Astrocyte of the spinal cord (primary cell): Measurements from ENCODE around the gene TAS2R41.
"Not testable (repeated sequence)": the region's sequence is repeated elsewhere in the genome, so short reads cannot be mapped to it uniquely, and the experiment has no call there.

Experiments used
- DNase-seq: peaks from one replicate; pipeline ENCODE4 v3.0.0; 2011; ENCODE audit warnings: low read depth, low spot score
- H3K4me3 ChIP-seq: 2 replicates; pipeline ENCODE4 v1.5.1; 2011; ENCODE audit warnings: low read depth, mild to moderate bottlenecking, low read length, moderate library complexity
- in situ Hi-C: cut with HindIII; loops from 2 replicates; pipeline ENCODE4 v1.10.0; 2017; ENCODE audit warnings: low sequenced_read_pairs
- TF ChIP-seq, protein P1 (sequence below): IDR thresholded peaks from 2 replicates; pipeline ENCODE4 v1.5.1; 2012; ENCODE audit warnings: low read depth, mild to moderate bottlenecking, low read length, inconsistent platforms

The TAS2R41 gene

DNA sequence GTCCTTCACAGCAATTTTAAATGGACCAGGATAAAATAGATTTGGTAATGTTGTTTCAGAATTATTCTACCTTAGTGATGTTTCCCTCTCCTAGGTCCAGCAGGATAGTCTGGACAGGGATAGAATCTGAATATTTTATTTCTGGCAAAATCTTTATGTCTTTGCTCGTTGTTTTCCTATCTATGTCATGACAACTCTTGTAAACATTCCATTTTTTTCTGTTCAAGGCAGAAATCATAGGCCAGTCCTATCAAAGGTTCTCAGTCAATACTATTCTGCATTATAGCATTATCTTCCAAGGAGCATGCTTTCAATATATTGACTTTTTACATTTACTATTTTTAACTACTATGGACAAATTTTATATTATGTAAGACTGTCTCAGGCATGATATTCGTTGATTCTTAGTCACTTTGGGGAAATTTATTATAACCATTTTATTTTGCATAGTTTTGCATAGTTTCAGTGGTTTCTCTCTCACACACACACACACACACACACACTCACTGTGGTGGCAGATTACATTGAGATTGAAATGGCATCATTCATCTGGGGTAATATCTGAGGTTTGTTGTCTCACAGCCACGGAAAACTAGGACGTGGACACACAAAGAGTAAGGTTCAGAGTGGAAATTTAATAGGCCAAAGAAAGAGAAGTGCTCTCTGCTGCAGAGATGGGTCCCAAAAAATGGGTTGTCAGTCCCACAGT, 17.2 kb upstream of the TAS2R41 start:
- in situ Hi-C loops, result no loop called here

DNA sequence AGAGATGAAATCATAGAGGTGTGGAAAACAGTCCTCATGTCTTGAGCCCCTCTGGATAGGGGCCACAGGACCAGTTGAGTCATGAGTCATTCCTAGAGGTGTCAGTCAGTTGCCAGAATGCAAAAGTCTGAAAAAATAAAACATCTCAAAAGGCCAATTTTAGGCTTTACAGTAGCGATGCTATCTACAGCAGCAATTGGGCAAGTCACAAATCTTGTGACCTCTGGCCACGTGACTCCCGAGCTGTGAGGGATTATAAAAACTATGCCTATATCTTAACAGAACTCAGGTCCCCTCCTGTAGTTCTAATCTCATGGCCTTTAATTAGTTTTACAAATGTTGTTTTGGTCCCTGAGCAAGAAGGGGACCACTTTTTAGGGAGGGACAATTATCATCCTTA, 15.6 kb upstream of the TAS2R41 start:
- in situ Hi-C loops, result no loop called here
- no peak for DNase-seq
- TF ChIP-seq, protein P1, sequence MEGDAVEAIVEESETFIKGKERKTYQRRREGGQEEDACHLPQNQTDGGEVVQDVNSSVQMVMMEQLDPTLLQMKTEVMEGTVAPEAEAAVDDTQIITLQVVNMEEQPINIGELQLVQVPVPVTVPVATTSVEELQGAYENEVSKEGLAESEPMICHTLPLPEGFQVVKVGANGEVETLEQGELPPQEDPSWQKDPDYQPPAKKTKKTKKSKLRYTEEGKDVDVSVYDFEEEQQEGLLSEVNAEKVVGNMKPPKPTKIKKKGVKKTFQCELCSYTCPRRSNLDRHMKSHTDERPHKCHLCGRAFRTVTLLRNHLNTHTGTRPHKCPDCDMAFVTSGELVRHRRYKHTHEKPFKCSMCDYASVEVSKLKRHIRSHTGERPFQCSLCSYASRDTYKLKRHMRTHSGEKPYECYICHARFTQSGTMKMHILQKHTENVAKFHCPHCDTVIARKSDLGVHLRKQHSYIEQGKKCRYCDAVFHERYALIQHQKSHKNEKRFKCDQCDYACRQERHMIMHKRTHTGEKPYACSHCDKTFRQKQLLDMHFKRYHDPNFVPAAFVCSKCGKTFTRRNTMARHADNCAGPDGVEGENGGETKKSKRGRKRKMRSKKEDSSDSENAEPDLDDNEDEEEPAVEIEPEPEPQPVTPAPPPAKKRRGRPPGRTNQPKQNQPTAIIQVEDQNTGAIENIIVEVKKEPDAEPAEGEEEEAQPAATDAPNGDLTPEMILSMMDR, result no peak
- no peak overlapping the region for H3K4me3 ChIP-seq

More for the DNA sequence above, 17.2 kb upstream of the TAS2R41 start:
- TF ChIP-seq, protein P1, result no peak
- DNase-seq, result no peak
- no peak overlapping the region for H3K4me3 ChIP-seq

DNA sequence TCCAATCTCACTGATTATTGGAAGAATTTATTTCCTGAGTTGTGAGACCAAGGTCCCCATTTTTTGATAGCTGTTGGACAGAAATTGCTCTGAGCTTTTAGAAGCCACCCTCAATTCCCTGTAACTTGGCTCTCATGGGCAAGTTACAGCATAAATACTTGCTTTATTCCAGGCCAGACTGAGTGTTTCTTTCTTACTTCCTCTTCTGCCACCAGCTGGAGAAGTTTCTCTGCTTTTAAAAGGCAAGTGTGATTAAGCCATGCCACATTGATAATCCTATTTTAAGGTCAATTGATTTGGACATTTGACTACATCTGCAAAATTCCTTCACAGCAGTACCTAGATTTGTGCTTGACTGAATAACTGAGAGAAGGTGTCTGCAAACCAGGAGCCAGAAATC, 14.1 kb upstream of the TAS2R41 start:
- H3K4me3 ChIP-seq, result no peak overlapping the region
- no peak for DNase-seq
- TF ChIP-seq, protein P1, result no peak
- in situ Hi-C loops, result no loop called here

DNA sequence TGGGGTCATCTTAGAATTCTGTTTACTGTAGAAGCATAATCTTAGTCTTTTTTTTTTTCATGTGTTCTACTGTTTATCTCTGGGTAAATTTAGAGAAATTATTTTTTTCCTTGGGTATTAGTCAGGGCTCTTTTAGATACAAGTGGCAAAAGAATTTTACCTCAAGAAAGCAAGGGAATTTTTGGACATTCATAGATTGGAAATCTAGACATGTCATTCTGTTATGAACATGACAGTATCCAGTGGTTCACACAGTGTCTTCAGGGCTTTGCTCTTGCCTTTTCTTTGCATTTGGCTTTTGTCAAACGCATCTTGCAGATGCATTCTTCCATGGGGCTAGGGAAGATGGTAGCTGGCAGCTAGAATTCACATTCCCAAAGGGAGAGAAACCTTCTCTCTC, 13.7 kb upstream of the TAS2R41 start:
- no peak overlapping the region for H3K4me3 ChIP-seq
- in situ Hi-C loops, result no loop called here
- TF ChIP-seq, protein P1, result no peak
- no peak for DNase-seq

DNA sequence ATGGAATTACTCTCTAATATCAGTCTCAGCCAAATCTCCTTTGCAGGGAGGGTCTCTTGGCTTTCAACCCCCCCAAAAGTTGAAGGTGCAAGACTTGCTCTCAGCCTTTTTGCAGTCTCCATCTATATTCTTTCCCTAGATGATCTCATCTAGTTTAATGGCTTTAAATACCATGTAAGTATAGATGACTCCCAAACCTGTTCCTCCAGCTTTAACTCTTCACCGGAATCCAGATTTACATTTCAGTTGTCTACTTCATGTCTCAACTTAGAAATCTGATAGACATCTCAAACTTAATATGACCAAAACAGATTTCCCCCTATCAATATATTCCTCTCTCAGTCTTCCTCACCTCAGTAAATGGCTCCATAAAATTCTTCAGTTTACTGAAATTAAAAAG, 9.9 kb upstream of the TAS2R41 start:
- no peak for DNase-seq
- TF ChIP-seq, protein P1, result no peak
- in situ Hi-C loops, result no loop called here
- no peak overlapping the region for H3K4me3 ChIP-seq

DNA sequence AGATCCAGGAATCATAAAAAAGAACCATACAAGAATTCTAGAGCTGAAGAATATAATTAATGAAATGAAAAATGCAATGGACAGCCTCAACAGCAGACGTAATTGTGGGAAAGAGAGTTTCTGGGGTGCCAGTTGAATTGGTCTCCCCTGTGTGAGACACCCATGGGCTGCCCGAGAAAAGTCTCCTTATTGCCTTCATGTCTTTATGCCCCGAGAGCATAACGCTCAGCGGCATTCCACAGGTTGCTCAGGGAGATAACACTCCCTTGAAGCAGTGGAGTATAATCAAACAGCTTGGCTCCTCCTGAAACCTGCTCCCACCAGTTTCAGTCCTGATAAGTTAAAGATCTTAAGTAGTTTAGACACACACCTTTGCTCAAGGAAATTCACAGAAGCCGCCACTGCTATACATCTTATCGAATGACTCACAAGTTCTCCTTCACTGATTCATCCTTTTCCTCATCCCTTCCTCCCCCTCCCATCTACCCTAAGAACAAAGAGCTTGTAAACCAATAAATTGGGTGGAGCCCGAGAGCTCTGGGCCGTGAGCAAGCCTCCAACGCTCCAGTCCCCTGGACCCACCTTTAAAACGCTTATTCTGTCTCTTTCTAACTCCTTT, 5.5 kb upstream of the TAS2R41 start:
- H3K4me3 ChIP-seq, in situ Hi-C loops: not testable (repeated sequence)
- peak; percentile 32 for DNase-seq

DNA sequence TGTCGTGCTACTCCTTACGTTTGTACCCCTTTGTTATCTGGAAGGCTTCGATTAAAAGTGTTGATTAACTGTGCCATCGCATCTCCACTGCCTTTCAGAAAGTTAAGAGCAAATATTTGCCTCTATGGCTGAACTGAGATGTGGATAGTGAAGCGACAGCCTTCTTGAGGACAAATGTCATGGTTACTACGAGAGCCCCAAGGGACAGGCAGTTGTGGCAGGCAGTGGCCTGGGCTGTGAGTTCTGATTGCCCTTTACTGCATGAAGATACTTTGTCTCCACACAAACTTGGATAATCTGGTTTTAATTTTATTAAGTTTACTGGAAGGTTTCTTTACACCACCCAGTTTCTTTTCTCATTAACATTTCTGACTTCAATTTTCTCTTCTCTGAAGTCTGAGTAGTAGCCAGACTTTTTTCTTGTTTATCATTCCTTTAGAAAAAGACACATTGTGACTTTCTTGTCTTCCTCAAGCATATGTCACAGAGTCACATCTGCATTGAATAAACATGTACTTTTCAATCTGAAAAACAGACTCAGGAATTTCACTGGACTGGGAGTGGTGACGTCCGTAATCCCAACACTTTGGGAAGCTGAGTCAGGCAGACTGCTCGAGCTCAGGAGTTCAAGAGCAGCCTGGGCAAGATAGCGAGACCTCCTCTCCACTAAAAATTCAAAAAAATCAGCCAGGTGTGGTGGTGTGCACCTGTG, 1.5 kb downstream of the TAS2R41 start:
- TF ChIP-seq, protein P1, result no peak
- in situ Hi-C loops, result no loop called here
- no peak for DNase-seq
- no peak overlapping the region for H3K4me3 ChIP-seq
